GM18526 (cell line): Measurements from ENCODE around the gene LRRC45.

Experiments used
- POLR2A ChIP-seq: IDR thresholded peaks from 3 replicates; pipeline ENCODE4 v1.6.1; 2011; ENCODE audit not compliant: insufficient read length; ENCODE audit errors: extremely low read depth

LRRC45 gene

DNA sequence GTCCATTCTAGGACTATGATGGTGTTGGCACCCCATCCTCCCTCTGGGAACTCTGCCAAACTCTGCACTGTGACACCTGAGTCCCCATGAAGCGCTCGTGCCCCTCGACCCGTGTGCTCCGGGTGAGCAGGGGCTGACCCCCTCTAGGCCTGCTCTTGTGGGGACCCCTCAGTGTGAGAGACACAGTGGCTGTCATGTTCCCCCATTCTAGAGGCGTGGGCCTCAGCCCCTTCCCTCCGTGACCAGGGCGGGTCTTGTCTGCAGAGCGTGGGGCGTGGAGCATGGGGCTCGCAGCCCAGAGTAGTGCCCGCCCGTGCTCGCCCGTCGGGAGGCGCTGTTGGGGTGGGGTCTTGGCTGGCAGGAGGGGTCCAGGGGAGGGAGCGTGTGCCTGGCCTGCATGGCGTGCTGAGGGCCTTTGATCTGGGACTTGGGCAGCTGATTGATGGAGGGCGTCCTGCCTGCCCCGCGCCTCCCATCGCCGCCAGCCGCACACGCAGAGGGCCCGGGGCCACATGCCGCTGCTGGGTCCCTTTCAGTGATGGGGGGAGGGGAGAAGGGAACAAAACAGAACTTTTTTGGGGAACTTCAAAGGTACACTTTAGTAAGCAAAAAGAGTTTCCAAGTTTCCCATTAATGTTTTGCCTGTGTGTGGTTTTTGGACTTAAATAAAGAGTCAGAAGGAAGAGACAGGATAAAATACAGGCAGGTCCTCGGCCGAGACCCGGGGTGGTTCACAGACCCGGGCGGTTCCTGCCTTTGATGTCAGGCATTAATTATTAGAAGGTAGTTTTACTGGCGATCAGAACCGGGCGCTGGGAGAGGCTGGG, 22.9 kb upstream of the LRRC45 start:
- no peak for TF ChIP-seq POLR2A

DNA sequence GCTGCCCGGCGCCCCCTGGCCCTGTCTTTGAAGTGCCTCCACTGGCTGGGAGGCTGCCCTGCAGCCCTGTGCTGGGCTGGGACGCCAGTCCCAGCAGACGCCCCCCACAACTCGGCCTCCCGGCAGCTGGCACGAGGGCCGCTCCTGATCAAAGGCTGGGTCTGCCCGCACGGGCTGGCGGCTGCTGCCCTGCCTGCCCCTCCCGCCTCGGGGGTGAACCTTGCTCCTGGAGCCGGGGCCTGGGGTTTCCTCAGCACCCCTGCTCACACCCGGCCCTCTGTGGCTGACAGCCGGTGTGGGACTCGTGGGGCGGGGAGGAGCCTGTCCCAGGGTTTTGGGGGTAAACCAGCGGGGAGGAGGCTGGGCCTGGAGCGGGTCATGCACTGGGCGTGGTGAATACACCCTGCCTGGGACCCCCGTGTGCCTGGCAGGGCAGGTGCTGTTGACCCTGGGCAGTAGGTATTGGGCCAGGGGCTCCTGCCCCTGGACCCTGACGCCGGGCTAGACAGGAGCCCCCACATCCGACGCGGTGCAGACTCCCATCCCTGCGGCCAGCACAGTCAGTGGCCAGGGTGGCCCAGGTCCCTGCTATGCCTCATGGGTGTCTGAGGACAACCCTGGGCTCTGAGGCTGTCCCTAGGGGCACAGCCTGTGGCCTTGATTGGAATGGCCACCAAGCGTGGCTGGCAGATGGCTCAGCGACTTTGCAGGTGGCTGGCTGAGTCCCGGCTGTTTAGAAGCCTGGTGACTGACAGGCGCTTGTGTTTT, 22.1 kb upstream of the LRRC45 start:
- TF ChIP-seq POLR2A, result no peak

DNA sequence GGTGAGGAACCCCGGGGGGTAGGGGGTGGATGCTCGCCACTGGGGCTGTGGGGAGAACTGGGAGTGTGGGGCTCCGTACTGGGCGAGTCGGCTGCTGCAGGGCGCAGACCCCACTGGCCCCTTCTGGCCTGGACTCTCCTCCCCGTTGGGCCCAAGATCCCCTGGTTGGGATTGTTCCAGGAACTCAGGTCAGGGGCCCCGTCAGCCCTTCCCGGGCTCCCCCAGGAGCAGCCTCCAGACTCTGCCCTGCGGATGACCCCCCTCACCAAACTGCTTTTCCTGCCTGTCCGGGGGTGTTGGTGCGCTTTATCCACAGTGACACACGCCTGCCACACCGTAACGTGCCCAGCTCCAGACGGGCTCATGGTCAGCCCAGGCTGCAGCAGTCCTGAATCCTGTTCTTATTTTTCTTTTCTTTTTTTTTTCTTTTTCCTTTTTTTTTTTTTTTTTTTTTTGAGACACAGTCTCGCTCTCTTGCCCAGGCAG, 21.5 kb upstream of the LRRC45 start:
- TF ChIP-seq POLR2A, result no peak

DNA sequence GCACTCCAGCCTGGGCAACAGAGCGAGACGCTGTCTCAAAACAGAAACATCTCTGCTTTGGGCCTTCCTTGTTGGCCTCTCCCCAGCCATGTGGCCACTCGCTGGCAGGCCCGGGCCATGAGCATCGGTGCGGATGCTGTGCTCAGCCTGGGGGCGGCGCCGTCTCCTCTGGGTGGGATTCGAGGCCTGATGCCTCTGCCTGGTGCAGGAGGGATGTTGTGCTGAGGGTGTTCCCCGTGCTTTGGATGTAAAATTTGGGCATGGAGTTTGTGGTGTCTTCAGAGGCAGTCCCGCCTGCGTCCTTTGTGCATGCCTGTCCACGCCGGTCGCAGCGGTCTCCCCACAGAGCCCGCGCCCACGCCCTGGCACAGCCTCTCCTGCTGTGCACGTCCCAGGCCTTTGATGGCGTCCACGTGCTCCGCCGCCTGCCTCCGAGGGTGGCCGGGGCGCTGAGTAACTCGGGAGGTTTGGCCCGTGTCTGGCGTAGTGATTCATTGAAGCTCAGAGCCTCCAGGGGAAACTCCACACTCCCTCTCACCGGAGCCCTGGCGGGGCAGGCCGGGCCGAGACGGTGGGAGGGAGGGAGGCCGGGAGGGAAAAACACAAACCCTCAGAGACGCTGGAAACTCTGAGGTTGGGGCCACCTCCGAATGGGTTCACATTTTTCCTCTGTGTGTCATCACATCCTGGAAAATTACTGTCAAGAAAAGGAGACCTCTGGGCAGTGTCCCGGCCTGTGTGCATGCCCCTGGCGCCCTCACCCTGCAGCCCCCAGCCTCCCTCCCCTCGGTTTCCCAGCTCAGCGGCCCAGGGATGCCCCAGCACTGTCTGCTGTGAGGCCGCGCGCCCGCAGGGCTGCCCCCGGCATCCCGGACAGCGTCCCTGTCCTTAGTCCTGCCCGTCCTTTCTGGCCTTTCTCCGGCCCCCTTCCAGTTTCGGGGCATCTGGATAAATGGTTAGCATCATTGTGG, 19.4 kb upstream of the LRRC45 start:
- TF ChIP-seq POLR2A, result no peak

DNA sequence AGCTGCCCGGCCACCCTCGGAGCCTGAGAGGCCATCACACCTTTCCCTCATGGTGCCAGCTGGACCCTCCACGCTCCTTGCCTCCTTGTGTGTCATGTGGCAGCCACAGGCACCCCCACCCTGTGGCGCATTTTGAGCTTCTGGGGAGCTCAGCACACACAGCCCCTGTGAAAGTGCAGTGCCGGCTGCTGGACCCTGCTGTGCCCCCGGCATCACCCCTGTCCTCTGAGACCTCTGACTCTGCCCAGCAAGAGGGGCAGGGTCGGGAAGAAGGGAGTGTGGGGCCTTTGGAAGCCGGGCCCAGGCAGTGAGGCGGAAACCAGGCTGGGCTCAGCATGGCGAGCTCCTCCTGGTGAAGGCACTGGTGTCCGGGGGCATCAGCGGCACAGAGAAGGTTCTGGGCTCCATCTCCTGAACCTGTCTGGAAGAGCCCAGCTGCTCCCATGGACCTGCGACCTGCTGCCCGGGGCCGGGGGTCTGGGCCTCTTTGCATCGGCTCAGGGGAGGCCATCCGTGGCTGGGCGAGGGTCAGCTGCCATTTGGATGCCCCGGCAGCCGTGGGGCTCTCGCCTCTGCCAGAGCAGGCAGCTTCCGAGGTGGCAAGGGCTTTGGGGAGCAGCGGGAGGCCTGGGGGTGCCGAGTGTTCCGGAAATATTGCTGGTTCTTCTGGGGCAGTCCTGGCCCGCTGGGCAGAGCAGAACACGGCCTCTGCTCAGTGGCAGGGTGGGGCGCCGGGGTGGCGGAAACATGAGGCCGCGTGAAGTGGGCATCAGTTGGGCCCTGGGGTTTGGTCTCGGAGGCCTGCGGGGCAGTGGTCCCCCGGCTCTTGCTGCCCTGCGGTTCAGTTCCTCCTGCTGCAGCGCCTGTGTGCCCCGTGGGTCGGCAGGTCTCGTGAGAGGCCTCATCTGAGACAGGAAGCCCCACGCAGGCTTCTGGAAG, 18.3 kb upstream of the LRRC45 start:
- no peak for TF ChIP-seq POLR2A

DNA sequence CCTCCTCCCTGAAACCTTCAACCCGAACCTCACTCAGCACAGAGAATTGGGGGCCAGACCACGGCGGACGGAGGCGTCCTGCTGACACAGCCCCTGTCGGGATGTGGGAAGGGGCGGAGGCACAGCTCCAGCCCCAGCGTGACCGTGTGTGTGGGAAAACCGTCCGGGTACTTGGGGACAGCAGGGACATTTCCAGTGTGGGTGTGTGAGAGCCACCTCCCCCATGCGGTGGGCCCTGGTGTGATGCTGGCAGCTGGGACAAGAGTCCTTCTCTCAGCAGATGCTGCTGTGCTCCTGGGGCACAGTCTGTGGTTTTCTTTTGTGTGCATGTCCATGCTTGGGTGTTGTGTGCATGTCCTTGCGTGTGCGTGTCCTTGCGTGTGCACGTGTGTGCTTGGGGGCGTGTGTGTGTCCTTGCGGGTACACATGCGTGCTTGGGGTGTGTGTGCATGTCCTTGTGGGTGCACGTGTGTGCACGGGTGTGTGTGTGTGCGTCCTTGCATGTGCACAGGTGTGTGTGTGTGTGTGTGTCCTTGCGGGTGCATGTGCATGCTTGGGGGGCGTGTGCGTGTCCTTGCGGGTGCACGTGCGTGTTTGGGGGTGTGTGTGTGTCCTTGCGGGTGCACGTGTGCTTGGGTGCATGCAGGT, 17.3 kb upstream of the LRRC45 start:
- no peak for TF ChIP-seq POLR2A

DNA sequence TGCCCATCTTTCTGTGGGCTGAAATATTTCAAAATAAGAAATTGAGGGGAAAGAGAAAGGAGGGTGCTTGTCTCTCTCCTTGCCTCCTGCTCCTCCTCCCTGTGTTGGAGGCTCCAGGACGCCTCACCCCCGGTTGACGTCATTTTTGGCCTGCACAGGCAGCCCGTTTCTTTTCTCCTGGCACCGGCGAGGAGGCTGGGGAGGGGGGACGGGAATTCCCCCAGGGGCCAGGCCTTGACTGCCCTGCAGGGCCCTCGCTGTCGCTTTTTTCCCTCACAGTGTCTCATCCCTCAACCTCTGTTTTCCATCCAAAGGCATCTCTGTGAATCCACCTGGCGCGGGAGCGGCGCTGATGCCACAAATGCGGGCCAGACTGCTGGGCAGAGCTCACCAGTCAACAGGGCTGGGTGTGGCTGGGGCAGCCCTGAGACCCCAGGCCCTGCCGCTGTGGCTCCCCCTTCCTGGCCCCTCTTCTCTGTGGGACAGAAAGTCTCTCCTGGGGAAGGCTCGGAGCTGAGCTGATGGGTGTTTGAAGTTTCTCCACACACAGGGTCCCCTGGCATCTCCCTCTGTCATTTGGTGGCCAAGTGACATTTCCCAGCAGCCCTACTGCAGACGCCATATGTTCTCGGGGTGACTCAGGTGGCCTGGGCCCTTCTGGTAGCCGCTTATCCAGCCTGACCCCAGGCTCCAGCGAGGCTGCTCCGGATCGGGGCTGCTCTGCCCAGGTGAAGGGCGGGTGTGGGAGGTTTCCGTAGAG, 16.5 kb upstream of the LRRC45 start:
- TF ChIP-seq POLR2A, result no peak

DNA sequence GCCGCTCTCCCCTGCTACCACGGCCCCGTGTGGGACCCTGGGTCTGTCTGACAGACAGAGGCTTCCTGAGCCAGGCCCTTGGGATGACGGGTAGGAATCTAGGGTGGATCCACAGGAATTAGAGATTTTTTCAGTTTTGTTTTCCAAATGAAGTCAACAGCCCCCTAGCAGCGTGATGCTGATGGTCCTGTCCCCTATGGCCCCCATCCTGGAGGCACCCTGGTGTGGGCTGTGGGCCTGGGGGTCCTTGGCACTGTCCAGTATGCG, 15.9 kb upstream of the LRRC45 start:
- TF ChIP-seq POLR2A, result no peak

DNA sequence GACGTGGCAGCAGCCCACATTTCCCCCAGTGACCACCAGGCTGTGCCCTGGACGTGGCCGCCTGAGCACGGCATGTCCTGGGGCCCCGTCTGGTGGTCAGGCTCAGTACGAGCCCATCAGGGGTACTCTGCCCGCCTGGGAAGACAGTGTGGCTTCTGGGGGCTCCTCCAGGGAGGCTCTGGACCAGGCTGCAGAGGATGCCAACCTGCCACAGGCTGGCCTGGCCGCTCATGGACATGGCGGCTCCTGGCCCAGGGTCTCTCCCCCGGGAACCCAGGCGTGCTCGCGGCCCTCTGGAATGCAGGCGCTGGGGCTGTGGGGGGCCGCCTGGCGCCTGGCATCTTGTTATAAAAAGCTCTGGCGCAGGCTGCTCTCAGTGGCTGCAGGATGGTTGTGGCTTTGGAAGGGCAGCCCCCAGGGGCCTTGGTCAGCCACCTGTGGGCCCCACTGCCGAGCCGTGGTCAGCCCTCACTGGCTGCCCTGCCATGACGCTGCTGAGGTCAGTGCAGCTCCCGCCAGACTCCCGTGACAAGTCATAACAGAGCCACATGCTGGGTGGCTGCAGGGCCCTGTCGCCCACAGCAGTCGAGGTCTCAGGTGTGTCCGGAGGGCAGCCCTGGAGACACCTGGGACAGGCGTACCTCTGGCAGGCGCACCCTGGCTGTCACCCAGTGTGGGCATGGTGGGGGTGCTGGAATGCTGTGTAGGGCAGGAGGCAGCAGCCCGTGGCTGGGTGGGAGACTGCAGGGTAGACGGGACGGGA, 15.4 kb upstream of the LRRC45 start:
- no peak for TF ChIP-seq POLR2A

DNA sequence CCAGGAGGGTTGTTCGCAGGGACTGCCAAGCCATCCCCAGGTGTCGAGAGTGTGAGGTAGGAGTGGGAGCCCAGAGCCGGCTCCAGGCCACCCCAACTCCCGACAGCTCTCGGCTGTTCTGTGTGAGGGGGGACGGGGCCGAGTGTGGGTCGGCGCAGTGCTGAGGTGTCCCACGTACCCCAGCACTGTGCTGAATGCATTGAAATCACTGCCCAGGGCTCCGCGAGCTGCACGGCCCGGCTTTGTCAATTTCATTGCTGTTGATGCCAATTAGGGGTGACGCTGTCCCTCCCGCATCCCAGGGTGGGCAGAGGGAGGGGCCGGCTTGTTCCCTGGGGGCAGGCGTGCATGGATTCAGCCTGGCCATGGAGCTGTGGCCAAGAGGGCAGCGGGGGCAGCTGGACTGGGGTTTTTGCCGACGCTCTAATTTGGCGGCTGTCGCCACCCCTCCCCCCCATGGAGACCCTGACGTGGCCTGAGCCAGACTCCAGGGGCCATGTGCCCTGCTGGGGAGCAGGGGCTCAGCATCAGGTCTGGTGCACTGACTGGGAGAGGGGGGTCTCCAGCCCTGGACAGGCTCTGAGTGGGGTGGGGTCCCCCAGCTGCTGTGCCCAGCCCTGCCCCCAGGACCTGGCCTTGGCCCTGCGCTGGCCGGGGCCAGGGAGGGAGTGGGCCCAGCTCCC, 14.7 kb upstream of the LRRC45 start:
- no peak for TF ChIP-seq POLR2A

DNA sequence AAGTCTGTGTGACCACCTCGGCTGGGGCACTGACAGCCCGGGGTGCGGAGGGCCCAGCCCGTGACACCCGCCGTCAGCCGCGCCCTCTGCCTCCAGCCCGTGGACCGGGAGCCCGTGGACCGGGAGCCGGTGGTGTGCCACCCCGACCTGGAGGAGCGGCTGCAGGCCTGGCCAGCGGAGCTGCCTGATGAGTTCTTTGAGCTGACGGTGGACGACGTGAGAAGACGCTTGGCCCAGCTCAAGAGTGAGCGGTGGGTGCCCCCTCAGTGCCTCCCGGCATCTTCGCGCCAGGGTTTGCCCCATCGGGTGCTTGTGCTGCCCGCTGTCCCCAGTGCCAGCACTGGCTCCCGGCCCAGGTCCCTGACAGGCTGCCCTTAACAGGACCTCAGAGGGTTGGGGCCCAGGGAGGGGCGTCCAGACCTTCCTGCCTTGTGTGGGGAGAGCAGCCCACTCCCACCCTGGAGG, 14.1 kb upstream of the LRRC45 start:
- TF ChIP-seq POLR2A, result no peak

DNA sequence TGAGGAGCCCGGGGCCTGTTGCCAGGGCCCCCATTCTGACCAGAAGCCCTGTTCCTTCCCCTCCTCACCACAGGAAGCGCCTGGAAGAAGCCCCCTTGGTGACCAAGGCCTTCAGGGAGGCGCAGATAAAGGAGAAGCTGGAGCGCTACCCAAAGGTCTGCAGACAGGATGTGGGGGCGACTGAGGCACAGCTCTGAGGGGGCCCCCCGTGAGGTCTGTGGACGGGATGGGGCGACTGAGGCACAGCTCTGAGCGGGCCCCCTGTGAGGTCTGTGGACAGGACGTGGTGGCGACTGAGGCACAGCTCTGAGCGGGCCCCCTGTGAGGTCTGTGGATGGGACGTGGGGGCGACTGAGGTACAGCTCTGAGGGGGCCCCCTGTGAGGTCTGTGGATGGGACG, 13.7 kb upstream of the LRRC45 start:
- no peak for TF ChIP-seq POLR2A
